Fibroblast of skin of right quadriceps (primary cell): ENCODE results near the gene TLK2.
"Not testable (repeated sequence)": the region's sequence is repeated elsewhere in the genome, so short reads cannot be mapped to it uniquely, and the experiment has no call there.

ENCODE experiments used
- DNase-seq: peaks from one replicate; pipeline ENCODE4 v3.0.0-alpha.2; 2013

Gene TLK2

DNA sequence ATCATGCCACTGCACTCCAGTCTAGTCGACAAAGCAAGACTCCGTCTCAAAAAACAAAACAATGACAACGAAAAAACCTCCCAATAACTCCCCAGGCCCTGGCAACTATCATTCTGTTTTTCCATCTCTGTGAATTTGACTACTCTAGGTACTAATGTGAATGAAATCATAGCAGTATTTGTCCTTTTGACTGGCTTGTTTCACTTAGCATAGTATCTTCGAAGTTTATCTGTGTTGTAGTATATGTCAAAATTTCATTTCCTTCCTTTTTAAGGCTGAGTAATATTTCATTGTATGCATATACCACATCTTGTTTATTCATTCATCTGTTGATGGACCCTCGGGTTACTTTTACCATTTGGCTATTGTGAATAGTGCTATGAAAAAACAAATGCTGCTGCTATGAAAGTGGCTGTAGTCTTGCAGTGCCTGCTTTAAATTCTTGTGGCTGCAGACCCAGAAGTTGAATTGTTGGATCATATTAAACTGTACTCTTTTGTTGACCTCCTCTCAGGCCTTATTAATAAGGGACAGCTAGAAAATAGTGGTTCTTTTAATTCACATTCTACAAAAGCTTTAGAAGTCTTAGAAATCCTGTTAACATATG, 14.5 kb downstream of the TLK2 start:
- not testable (repeated sequence) for DNase-seq

DNA sequence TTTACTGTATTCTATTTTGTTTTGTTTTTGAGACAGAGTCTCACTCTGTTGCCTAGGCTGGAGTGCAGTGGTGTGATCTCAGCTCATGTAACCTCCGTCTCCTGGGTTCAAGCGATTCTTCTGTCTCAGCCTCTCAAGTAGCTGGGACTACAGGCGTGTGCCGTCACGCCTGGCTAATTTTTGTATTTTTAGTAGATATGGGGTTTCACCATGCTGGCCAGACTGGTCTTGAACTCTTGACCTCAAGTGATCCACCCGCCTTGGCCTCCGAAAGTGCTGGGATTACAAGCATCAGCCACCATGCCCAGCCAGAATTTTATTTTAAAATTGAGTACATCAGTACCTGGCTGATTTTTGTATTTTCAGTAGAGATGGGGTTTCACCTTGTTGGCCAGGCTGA, 15.4 kb downstream of the TLK2 start:
- DNase-seq: not testable (repeated sequence)

DNA sequence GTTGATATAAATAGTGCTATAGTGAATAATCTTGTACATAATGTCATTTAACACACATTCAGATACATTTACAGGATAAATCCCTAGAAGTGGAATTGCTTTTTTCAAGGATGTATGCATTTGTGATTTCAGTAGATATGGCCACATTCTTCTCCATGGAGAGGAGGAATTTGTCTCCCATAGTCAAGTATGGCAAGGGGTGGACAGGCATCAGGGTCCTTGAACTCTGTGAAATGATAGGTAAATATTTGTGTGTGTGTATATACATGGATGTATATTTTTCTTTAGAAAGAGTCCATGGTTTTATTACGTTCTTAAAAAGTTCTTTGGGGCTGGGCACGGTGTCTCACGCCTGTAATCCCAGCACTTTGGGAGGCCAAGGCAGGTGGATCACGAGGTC, 17.7 kb downstream of the TLK2 start:
- not testable (repeated sequence) for DNase-seq

DNA sequence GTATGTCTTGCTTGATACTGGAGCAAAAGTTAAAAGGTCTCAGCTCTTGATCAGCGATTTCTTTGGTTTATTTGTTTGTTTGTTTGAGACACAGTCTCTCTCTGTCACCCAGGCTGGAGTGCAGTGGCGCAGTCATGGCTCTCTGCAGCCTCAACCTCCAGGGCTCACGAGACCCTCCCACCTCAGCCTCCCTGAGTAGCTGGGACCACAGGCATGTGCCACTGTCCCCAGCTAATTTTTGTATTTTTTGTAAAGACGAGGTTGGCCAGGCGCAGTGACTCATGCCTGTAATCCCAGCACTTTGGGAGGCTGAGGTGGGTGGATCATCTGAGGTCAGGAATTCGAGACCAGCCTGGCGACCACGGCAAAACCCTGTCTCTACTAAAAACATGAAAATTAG, 20.2 kb downstream of the TLK2 start:
- DNase-seq: peak; percentile 4

DNA sequence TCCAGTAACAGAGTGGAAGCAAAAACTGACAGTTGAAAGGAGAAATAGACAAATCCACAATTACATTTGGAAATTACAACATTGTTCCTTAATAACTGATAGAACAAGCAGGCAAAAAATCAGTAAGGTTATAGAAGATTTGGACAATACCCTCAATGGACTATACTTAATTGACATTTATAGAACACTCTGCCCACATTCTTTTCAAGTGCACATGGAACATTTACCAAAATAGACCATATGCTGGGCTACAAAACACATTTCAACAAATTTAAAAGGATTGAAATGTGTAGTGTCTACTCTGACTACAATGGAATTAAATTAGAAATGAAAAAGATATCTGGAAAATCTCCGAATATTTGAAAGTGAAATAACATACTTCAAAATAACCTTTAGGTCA, 21.8 kb downstream of the TLK2 start:
- DNase-seq: not testable (repeated sequence)

DNA sequence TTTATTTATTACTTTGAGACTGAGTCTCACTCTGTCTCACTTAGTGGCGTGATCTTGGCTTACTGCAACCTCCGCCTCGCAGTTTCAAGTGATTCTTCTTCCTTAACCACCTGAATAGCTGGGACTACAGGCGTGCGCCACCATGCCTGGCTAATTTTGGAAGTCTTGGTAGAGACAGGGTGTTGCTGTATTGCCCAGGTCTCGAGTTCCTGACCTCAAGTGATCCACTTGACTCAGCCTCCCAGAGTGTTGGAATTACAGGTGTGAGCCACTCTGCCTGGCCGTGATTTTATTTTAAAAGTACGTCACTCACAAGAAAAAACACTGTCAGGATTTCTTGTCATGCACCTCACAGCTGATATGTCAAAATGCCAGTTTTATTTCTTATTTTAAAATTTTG, 26.2 kb downstream of the TLK2 start:
- DNase-seq: not testable (repeated sequence)

DNA sequence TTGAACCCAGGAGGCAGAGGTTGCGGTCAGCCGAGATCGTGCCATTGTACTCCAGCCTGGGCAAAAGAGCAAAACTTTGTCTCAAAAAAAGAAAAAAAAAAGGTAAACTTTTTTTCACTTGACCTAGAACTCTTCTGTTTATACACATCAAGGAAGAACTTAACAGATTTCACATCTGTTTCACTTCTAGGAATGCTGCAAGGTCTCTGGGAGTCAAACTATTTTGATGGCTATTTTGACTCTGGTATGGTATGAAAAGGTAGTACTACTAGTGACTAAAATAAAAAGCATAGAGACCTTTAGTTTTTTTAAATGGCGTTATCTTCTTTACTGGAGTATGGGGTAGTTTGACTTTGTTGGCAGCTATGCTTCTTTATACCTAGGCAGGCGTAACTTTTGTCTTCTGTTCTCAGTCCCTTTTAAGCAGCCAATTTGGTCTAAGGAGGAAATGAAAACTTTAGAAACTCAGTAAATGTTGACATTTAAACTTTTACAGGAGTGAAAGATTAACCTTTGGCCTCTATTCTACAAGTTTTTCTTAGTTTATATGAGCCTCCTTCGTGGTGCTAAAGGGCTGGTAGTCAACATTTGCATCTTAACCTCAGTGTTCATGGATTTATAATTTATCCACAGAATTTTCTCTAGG, 28.7 kb downstream of the TLK2 start:
- DNase-seq: not testable (repeated sequence)

DNA sequence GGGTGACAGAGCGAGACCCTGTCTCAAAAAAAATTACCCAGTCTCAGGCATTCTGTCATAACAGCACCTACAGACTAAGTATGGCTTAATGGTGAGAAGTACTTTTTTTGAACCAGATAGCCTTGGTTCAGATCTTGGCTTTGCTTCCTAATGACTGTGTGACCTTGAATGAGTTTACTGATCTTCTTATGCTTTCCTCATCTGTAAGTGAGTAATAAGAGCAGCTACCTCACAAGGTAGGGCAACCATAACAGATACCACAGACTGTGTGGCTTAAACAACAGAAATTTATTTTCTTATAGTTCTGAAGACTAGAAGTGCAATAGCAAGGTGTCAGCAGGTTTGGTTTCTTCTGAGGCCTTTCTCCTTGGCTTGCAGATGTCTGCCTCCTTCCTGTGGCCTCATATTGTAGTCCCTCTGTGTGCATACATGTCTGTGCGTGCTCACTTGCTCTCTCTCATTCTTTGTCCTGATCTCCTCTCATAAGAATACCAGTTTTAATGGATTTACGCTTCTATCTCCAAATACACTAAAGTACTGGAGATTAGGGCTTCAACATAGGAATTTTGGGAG, 31.7 kb downstream of the TLK2 start:
- DNase-seq: not testable (repeated sequence)

DNA sequence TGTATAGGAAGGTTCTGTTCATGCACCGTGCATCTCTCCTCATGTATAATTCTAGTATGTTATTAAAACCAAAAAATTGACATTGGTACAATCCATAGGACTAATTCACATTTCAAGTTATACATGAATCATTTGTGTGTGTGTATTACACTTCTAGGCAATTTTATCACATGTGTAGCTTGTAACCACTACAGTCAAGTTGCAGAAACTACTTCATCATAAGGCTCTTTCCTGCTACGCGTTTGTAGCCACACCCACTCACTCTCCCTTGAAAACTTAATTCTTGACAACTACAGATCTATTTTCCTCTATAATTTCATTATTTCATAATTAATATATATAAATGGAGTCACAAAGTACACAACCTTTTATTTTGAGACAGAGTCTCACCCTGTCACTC, 32.4 kb downstream of the TLK2 start:
- not testable (repeated sequence) for DNase-seq

DNA sequence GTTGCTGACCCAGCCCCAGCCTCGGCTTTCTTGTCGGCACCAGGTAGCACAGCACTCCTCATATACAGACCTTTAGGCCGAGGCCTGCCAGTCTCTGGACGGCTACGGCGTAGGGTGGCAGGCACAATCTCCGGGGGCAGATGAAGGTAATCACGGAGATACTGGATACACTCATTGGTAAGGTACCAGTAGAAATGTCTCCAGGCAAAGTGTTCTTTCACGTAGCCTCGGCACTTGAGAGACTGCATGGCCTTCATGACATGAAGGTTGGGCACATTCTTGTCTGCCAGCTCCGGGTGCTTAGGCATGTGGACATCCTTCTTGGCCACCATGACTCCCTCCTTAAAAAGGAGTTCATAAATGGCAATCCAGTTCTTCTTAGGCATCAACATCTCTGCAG, 37.8 kb downstream of the TLK2 start:
- DNase-seq: not testable (repeated sequence)

DNA sequence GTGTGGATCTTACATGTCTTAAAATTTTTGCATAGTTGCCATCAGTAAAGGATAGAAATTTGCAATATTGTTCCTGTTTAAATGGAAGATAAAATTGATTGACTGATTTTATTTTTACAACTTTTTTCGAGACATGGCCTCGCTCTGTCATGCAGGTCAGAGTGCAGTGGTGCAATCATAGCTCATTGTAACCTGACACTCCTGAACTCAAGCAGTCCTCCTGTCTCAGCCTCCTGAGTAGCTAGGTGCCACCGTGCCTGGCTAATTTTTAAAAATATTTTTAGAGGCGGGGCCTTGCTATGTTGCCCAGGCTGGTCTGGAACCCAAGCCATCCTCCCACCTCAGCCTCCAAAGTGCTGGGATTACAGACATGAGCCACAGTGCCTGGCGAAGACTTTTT, 42.7 kb downstream of the TLK2 start:
- DNase-seq: not testable (repeated sequence)

DNA sequence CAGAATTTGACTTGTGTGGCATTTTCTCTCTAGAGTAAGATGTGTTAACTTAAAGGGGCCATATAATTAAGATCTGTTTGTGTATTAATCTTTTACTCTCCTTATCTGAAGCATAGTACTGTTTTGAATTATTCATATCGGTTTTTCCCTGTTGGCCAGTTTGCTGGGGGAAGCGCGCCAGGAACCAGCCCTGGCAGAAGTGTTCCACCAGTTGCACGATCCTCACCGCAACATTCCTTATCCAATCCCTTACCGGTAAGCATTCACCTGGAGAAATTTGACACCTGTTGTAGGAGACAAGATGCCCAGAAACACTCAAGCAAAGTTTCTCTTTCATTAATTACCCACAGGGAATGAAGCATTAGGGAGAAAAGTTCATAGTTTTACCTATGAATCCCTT, 45.5 kb downstream of the TLK2 start:
- not testable (repeated sequence) for DNase-seq

DNA sequence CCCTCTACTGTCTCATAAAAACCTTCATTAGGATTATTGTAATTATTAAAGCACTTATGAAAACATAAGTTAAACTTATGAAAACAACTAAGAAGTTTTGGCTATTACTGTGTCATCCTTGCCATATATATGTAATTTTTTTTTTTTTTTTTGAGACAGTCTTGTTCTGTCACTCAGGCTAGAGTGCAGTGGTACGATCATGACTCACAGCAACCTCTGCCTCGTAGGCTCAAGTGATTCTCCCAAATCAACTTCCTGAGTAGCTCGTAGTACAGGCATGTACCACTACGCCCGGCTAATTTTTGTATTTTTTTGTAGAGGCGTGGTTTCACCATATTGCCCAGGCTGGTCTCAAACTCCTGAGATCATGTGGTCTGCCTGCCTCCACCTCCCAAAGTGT, 46.7 kb downstream of the TLK2 start:
- DNase-seq: peak; percentile 35

DNA sequence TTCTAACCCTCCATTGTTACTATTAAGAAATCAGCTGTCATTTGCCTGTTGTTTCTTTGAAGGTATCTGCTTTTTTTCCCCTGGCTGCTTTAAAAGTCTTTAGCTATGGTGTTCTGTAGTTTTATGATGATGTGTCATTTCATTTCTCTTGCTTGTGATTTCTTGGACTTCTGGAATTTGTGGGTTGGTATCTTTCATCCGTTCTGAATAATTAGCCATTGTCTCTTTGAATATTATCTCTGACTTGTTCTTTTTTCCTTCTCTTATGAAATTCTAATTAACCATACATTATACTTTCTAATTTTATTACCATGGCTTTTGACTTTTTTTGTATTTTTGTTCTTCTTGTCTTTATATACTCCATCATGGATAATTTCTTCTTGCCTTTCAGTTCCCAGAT, 52.3 kb downstream of the TLK2 start:
- not testable (repeated sequence) for DNase-seq

DNA sequence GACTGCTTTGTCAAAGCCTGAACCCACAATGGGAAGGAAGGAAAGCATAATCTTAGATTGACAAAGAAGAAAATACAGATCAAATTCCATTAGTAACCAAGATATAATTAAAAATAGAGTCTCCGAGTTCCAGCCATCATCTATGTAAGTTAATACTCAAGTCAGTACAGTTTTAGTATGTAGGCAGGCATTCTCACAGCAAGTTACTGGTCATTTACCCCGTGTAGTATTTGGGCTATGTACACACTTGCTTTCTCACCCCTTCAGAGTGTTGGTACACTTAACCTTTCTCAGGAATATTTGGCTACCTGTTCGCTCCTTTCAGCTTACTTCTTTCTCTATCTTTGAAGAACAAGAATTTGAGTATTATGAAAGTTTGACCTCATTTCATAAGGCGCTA, 57.9 kb downstream of the TLK2 start:
- DNase-seq: not testable (repeated sequence)

DNA sequence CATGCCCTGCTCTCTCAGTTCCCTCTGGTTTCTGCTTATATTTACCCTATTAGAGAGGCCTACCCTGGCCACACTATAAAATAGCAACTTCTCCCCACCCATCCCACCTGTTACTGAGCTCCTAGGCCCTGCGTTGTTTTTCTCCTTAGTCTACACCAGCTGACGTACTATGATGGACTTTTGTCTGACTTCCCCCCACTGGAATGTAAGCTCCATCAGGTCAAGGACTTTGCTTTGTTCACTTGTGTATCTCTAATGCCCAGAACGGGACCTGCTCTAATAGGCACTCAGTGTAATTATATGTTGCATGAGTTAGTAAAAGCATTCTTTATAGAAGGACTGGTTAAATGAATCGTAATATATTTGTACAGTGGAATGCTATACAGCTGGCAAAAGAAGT, 62.4 kb downstream of the TLK2 start:
- DNase-seq: not testable (repeated sequence)

DNA sequence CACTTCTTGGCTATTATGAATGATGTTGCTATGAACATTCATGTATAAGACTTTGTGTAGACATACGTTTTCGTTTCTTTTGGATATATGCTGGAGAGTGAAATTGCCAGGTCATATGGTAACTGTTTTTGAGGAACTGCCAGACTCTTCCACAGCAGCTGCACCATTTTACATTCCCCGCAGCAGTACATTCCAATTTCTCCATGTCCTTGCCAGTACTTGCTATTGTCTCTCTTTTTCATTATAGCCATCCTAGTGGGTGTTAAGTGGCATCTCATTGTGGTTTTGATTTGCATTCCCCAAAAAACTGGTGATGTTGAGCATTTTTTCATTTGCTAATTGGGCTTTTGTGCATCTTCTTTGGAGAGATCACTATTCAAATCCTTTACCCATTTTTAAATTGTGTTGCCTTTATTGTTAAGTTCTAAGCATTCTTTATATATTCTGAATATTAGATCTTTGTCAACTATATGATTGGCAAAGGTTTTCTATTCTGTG, 64.7 kb downstream of the TLK2 start:
- not testable (repeated sequence) for DNase-seq

DNA sequence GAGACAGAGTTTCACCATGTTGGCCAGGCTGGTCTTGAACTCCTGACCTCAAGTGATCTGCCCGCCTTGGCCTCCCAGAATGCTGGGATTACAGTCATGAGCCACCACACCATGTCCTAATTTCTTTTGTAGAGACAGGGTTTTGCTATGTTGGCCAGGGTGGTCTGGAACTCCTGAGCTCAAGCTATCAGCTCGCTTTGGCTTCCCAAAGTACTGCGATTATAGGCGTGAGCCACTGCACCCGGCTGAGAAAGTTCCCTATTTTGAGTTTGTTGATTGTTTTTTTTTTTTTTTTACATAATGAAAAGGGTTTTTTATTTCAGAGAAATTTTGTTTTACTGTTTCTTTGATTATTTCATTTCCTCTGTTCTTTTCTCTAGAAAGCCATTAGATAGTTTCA, 67.4 kb downstream of the TLK2 start:
- DNase-seq: not testable (repeated sequence)

DNA sequence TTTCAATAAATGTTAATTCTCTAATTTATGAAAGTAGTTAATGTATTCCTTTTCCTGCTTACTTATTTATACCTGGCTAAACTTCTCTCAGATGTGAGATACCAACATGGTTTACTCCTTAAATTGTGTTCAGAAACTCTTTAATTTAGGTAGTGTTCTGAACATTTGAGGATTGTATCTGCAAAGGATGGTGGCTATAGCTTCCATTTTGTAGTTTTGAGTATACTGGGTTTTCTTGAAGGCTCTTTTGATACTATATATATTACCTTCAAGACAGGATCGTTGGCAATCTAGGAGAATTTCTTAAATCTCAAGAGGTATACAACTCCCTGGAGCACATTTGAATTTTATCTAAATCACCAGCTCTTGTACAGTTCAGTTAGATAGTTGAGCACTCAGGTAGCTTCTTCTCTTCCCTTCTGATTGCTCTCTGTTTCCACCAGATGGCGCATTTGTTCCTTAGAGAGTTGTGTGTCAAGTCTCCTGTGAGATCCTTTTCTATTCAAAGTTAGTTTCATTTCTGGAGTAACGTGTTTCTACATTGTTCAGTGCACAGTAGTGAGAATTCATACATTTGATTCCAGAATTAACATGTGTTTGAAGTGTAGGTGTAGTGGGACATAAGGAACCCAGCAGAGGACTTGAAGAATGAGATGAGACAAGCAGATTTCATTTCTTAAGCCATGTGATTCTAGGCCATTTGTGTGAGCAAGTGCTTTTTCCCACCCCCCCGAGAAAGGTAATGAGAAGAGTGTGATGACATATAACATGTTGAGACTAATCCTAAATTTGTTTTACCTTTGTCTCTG, 74.4 kb downstream of the TLK2 start:
- DNase-seq: peak; percentile 58

DNA sequence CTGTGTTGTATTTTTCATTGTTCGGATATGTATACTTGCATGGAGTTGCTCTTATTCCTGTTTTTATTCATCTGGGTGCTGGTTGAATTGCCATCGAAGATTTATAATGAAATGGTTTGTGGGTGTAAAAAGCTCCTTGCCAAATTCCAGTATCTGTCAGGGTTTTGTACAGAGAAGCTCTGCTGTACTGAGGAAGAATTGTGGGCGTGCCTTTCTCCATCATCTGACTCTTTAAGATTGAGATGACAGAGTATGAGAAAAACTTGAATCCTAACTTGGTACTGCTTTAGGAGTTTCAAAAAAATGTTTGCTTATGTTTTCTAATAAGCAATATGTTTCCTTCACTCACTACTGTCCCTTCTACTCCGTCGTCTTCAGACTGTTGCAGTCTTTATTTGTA, 78.9 kb downstream of the TLK2 start:
- not testable (repeated sequence) for DNase-seq

DNA sequence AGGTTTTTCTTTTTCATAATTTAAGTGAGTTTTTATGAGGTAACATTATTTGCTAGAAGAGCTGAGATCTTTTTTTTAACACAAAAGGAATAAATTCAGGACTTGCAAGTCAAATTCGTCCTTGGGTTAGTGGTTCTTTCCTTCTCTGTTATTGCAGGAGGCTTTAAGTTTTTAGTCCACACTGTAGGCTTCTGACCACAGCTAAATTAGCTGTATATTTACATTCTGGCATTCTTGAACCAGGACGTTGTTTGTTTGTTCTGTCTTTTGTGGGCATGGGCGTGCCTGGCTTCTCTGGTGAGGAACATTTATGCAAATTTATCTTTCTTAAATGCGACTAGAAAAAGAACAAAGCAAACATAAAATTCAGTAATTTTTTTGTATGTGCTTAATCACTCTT, 80.3 kb downstream of the TLK2 start:
- not testable (repeated sequence) for DNase-seq

DNA sequence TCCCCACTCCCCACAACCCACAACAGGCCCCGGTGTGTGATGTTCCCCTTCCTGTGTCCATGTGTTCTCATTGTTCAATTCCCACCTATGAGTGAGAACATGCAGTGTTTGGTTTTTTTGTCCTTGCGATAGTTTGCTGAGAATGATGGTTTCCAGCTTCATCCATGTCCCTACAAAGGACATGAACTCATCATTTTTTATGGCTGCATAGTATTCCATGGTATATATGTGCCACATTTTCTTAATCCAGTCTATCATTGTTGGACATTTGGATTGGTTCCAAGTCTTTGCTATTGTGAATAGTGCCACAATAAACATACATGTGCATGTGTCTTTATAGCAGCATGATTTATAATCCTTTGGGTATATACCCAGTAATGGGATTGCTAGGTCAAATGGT, 82.3 kb downstream of the TLK2 start:
- DNase-seq: not testable (repeated sequence)

DNA sequence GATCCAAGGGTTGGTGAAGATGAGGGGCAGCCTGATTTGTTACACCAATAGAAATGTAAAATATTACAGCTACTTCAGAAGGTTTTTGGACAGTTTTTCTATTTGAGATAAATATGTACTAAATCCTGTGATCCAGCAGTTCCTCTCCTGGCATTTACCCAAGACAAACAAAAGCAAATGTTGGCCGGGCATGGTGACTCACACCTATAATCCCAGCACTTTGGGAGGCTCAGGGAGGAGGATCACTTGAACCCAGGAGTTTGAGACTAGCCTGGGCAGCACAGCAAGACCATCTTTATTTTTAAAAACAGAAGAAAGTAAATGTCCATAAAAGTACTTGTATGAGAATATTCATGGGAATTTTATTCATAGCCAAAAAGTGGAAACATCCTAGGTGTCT, 84.0 kb downstream of the TLK2 start:
- DNase-seq: peak; percentile 71
